ENCODE data around the gene ZNF581. TPM values are rescaled to one million over a fixed set of nuclear protein-coding genes. Genes with fewer than 3 reads are reported as not detected.

Gene ZNF581
- polyA plus RNA-seq, 1 donor from 2014 or later, result 15.3 TPM

- Histone ChIP-seq H3K4me3 (ENCODE audit: low read length) (peak overlapping the region; percentile 78), H3K79me2 (replicated peaks; ENCODE audit: insufficient read depth, low read length) (peaks cover 28% of the 10 kb centered on the region), H3K9ac (ENCODE audit: low read length) (no peak overlapping the region)
Measured at GRCh38 chr19:55644842-55645511, 1.5 kb downstream of the ZNF581 start.

GRCh38 chr19:55645512-55645881, 2.0 kb downstream of the ZNF581 start:
- H4K20me1 ChIP-seq (ENCODE audit: insufficient read depth), result no peaks in the 10 kb centered on the region
- no peak overlapping the region for H3K4me3 ChIP-seq (ENCODE audit: low read length)
- H3K9me2 ChIP-seq (ENCODE audit: insufficient read depth, low read length), result no peaks in the 10 kb centered on the region
- peaks cover 28% of the 10 kb centered on the region for H3K79me2 ChIP-seq (replicated peaks; ENCODE audit: insufficient read depth, low read length)
- H3K4me2 ChIP-seq (ENCODE audit: low read length), result no peak overlapping the region
- H3F3A ChIP-seq (ENCODE audit: insufficient read depth, low read length, poor library complexity, severe bottlenecking), result no peaks in the 10 kb centered on the region
- no peak overlapping the region for H2AFZ ChIP-seq (ENCODE audit: low read depth, low read length)
- H3K27ac ChIP-seq (ENCODE audit: low read length), result no peak overlapping the region
- TF ChIP-seq SMC3 (conservative IDR thresholded peaks at IDR 0.05; ENCODE audit: poor library complexity) (no peak), RAD21 (conservative IDR thresholded peaks at IDR 0.05) (no peak), CTCF (IDR thresholded peaks at IDR 0.05; ENCODE audit: poor library complexity, severe bottlenecking) (no peak)
- no peak overlapping the region for H3K9ac ChIP-seq (ENCODE audit: low read length)
- H3K36me3 ChIP-seq (ENCODE audit: insufficient read depth, low read length), result no peaks in the 10 kb centered on the region
- no peaks in the 10 kb centered on the region for H3K27me3 ChIP-seq (ENCODE audit: insufficient read depth, low read depth, low read length)
- no peaks in the 10 kb centered on the region for H3K9me3 ChIP-seq (ENCODE audit: low read length)

More at GRCh38 chr19:55644842-55645511, 1.5 kb downstream of the ZNF581 start:
- no peaks in the 10 kb centered on the region for H3F3A ChIP-seq (ENCODE audit: insufficient read depth, low read length, poor library complexity, severe bottlenecking)
- H3K4me2 ChIP-seq (ENCODE audit: low read length), result no peak overlapping the region
- no peaks in the 10 kb centered on the region for H3K9me3 ChIP-seq (ENCODE audit: low read length)
- H3K27ac ChIP-seq (ENCODE audit: low read length), result no peak overlapping the region
- H3K27me3 ChIP-seq (ENCODE audit: insufficient read depth, low read depth, low read length), result no peaks in the 10 kb centered on the region
- no peaks in the 10 kb centered on the region for H3K9me2 ChIP-seq (ENCODE audit: insufficient read depth, low read length)
- no peaks in the 10 kb centered on the region for H4K20me1 ChIP-seq (ENCODE audit: insufficient read depth)
- H3K36me3 ChIP-seq (ENCODE audit: insufficient read depth, low read length), result no peaks in the 10 kb centered on the region
- no peak overlapping the region for H2AFZ ChIP-seq (ENCODE audit: low read depth, low read length)
- no peak for TF ChIP-seq POLR2AphosphoS5 (IDR thresholded peaks at IDR 0.05)
- TF ChIP-seq MXI1 (conservative IDR thresholded peaks at IDR 0.05; ENCODE audit: poor library complexity, severe bottlenecking), result no peak
- TF ChIP-seq EZH2 (IDR thresholded peaks at IDR 0.05; ENCODE audit: borderline replicate concordance, insufficient read depth, low read length, poor library complexity, severe bottlenecking), result no peak
- TF ChIP-seq REST (IDR thresholded peaks at IDR 0.05; ENCODE audit: borderline replicate concordance), result no peak
- TF ChIP-seq EP300 (conservative IDR thresholded peaks at IDR 0.05; ENCODE audit: poor library complexity, severe bottlenecking), result no peak
- TF ChIP-seq RAD21 (conservative IDR thresholded peaks at IDR 0.05), result no peak
- TF ChIP-seq CTCF (IDR thresholded peaks at IDR 0.05; ENCODE audit: poor library complexity, severe bottlenecking), result no peak
- TF ChIP-seq TAF1 (IDR thresholded peaks at IDR 0.05; ENCODE audit: low read depth), result no peak
